HepG2 (cell line): ENCODE measurements around the gene DNAJA3. TPM values are rescaled to one million over a fixed set of nuclear protein-coding genes. Genes with fewer than 3 reads are reported as not detected.

Source experiments
- ATAC-seq: fragments of 200-7000 bp; cut with Tn5 transposase; 3 replicates; pipeline ENCODE4 v1.9.1; 2020; ENCODE audit warnings: mild to moderate bottlenecking, moderate library complexity
- BruUV-seq: library from RNA; stranded (reverse); fragments of 400-500 nt; replicated peaks from 2 replicates; lab custom pipeline; 2021; lab: Mats Ljungman, UMichigan
- CTCF ChIA-PET: fragments of 300-600 bp; formaldehyde crosslinking; extraction: SDS; loops from one replicate; lab custom pipeline; 2021; ENCODE audit warnings: low total read pairs, inconsistent platforms, low intra/inter-chr PET ratio; lab: Yijun Ruan, JAX
- POLR2A ChIA-PET: fragments of 350-600 bp; sonication (Branson Sonifier 250); formaldehyde crosslinking; loops from one replicate; lab custom pipeline; 2020; ENCODE audit warnings: antibody characterized with exemption, inconsistent platforms; lab: Yijun Ruan, JAX
- DNase-seq: peaks from one replicate; pipeline ENCODE4 v3.0.0-alpha.2; 2015; ENCODE audit warnings: low spot score
- FAIRE-seq: peaks from 3 replicates; lab custom pipeline; 2011; peaks lifted over from hg19 to GRCh38; lab: Jason Lieb, UNC
- H2AFZ ChIP-seq: one replicate; pipeline ENCODE4 v1.6.1; 2011; ENCODE audit warnings: low read length, inconsistent platforms
- H3K27ac ChIP-seq: fragments of 300-600 bp; 3 replicates; pipeline ENCODE4 v1.8.0; 2011; ENCODE audit warnings: mixed run types, mild to moderate bottlenecking, mixed read lengths, low read length, inconsistent platforms; ENCODE audit not compliant: insufficient read depth; ENCODE audit errors: extremely low read length
- H3K27me3 ChIP-seq, 2 experiments: fragments of 200-600 bp in 1 of 2; 2 replicates in 1 of 2; 3 replicates in 1 of 2; pipeline versions ENCODE4 v1.6.0 to v1.8.0; 2011; ENCODE audit warnings: low read length in 2 of 2, mild to moderate bottlenecking in 2 of 2, moderate library complexity in 2 of 2, inconsistent platforms in 1 of 2; ENCODE audit not compliant: insufficient read depth in 2 of 2, control insufficient read depth in 1 of 2
- H3K36me3 ChIP-seq, 2 experiments: fragments of 200-600 bp in 1 of 2; replicated peaks in 1 of 2; 2 replicates in 1 of 2; 3 replicates in 1 of 2; pipeline versions ENCODE4 v1.5.1 to v1.8.0; 2011; ENCODE audit warnings: low read length in 2 of 2, inconsistent platforms in 1 of 2; ENCODE audit not compliant: insufficient read depth in 2 of 2, control insufficient read depth in 1 of 2
- H3K4me1 ChIP-seq: 2 replicates; pipeline ENCODE4 v1.5.1; 2012; ENCODE audit warnings: low read length, inconsistent platforms; ENCODE audit not compliant: insufficient read depth
- H3K4me2 ChIP-seq: 2 replicates; pipeline ENCODE4 v1.6.0; 2011; ENCODE audit warnings: low read depth, low read length, inconsistent platforms
- H3K4me3 ChIP-seq, 3 experiments: fragments of 200-600 bp in 1 of 3; sonication (generic), shearing (Covaris generic) in 1 of 3; replicated peaks in 1 of 3; 2 replicates each; pipeline ENCODE4 v1.5.1; 2011 to 2016; ENCODE audit warnings: low read length in 3 of 3, inconsistent platforms in 2 of 3, low read depth in 2 of 3, mild to moderate bottlenecking in 2 of 3, control low read depth in 1 of 3, mixed read lengths in 1 of 3; ENCODE audit not compliant: insufficient read depth in 1 of 3
- H3K79me2 ChIP-seq: one replicate; pipeline ENCODE4 v1.6.1; 2011; ENCODE audit warnings: low read length, inconsistent platforms; ENCODE audit not compliant: insufficient read depth
- H3K9ac ChIP-seq: 2 replicates; pipeline ENCODE4 v1.6.0; 2011; ENCODE audit warnings: mild to moderate bottlenecking, low read depth, low read length, inconsistent platforms; ENCODE audit not compliant: insufficient read depth
- H3K9me3 ChIP-seq: 2 replicates; pipeline ENCODE4 v1.5.1; 2012; ENCODE audit warnings: mild to moderate bottlenecking, low read length
- H4K20me1 ChIP-seq: 2 replicates; pipeline ENCODE4 v1.6.0; 2011; ENCODE audit warnings: inconsistent platforms, mild to moderate bottlenecking, low read length, moderate library complexity; ENCODE audit not compliant: insufficient read depth
- HNF4A ChIP-seq: sonication (generic); formaldehyde crosslinking; IDR thresholded peaks from 2 replicates; pipeline ENCODE4 v1.4.0; 2020; ENCODE audit warnings: missing genetic modification reagents
- ISL2 ChIP-seq: sonication (generic); formaldehyde crosslinking; IDR thresholded peaks from 2 replicates; pipeline ENCODE4 v1.5.0; 2020; ENCODE audit warnings: missing genetic modification reagents
- JDP2 ChIP-seq: sonication (generic); formaldehyde crosslinking; IDR thresholded peaks from 2 replicates; pipeline ENCODE4 v1.8.1; 2022; ENCODE audit warnings: missing genetic modification reagents, borderline replicate concordance
- KAT8 ChIP-seq: IDR thresholded peaks from 2 replicates; pipeline ENCODE4 v1.6.1; 2016; ENCODE audit warnings: missing genetic modification reagents, missing compliant biosample characterization
- MAFG ChIP-seq: sonication (generic); formaldehyde crosslinking; IDR thresholded peaks from 2 replicates; pipeline ENCODE4 v1.5.1; 2020; ENCODE audit warnings: mild to moderate bottlenecking, missing genetic modification reagents
- ZNF230 ChIP-seq: sonication (generic); formaldehyde crosslinking; IDR thresholded peaks from 2 replicates; pipeline ENCODE4 v1.4.0; 2020; ENCODE audit warnings: mild to moderate bottlenecking, missing genetic modification reagents
- ZNF274 ChIP-seq: sonication (generic); formaldehyde crosslinking; IDR thresholded peaks from 2 replicates; pipeline ENCODE4 v1.5.1; 2020; ENCODE audit warnings: mild to moderate bottlenecking, missing genetic modification reagents
- ZNF562 ChIP-seq: sonication (generic); formaldehyde crosslinking; IDR thresholded peaks from 2 replicates; pipeline ENCODE4 v1.8.0; 2022; ENCODE audit warnings: missing genetic modification reagents, borderline replicate concordance
- WGBS: methylation state at CpG from one replicate; pipeline ENCODE4 v1.1.6; 2017; ENCODE audit warnings: low lambda C conversion rate; 5-methylcytosine and 5-hydroxymethylcytosine counted together
- in situ Hi-C: cut with HindIII; loops from 2 replicates; pipeline ENCODE4 v1.10.0; 2017; ENCODE audit warnings: low pct_unique_long_range_greater_than_20kb; ENCODE audit not compliant: extremely low pct_ligation_motif_present
- intact Hi-C: fragments of 100-400 bp; cut with micrococcal nuclease; formaldehyde crosslinking; loops from one replicate; pipeline ENCODE4 v1.10.0; 2022; ENCODE audit not compliant: unreplicated experiment
- polyA plus RNA-seq, 8 experiments: library from polyadenylated mRNA; depleted of rRNA in 3 of 8; stranded (reverse) in 7 of 8; unstranded in 1 of 8; fragments of >200 nt; fragmentation: Illumina TruSeq in 4 of 8; extraction: Trizol in 4 of 8; gene quantifications; 2 replicates each; pipeline versions ENCODE4 v1.2.1 to v1.2.3, GENCODE V29; 2011 to 2016; ENCODE audit warnings: low read depth in 4 of 8, missing spikeins in 1 of 8, mixed read lengths in 1 of 8; ENCODE audit not compliant: insufficient read depth in 1 of 8
- total RNA-seq, 5 experiments: library from RNA; depleted of rRNA; stranded (reverse); fragments of >200 nt; fragmentation: Illumina TruSeq; extraction: Trizol; gene quantifications; 2 replicates each; pipeline ENCODE4 v1.2.3, GENCODE V29; 2016; ENCODE audit warnings: low read depth in 1 of 5
- TF ChIP-seq, protein P1 (sequence below): sonication (generic); formaldehyde crosslinking; IDR thresholded peaks from 2 replicates; pipeline ENCODE4 v1.4.0; 2020; ENCODE audit warnings: missing genetic modification reagents, mild to moderate bottlenecking, borderline replicate concordance

DNAJA3 gene
- total and polyA plus RNA-seq, 2 of the 13 experiments (the other 11 are each of a cell fraction or from before 2014, with no cell fraction given) = 77.0 to 83.3 TPM

GRCh38 chr16:4388271-4389021 is 37.2 kb upstream of the DNAJA3 start:
- Histone ChIP-seq H4K20me1 (peaks cover 5% of the 10 kb centered on the region), H3K27me3 (no peaks in the 10 kb centered on the region), H2AFZ (no peak overlapping the region), H3K9me3 (no peaks in the 10 kb centered on the region), H3K36me3 (peaks cover 0 to 4% of the 10 kb centered on the region in 2 experiments; a peak in 2 of 5 replicates), H3K4me1 (peaks cover 20% of the 10 kb centered on the region), H3K27ac (no peak overlapping the region), H3K9ac (no peak overlapping the region), H3K4me3 (no peak overlapping the region)
- DNase-seq (no peak), FAIRE-seq (no peak), ATAC-seq (no peak)
- intact Hi-C loops (no loop called here), in situ Hi-C loops (loop anchor here (5.0 kb wide), 1 partner anchor 36 kb away; the partner anchor contains the start of gene PAM16)
- CTCF ChIA-PET = no interaction called here
- POLR2A ChIA-PET = interaction anchor here (1.5 kb wide), 1 partner anchor 17 kb away, joined by 4 read pairs; the partner anchor contains the start of gene VASN
- WGBS = 96% methylated on average over 3 of the region's 19 CpGs
- BruUV-seq = no TSS peak
- TF ChIP-seq ZNF562 (CRISPR knock-in tag) (no peak), ISL2 (CRISPR knock-in tag) (no peak), ZNF274 (no peak), JDP2 (CRISPR knock-in tag) (no peak), HNF4A (CRISPR knock-in tag) (no peak), KAT8 (CRISPR knock-in tag) (no peak), MAFG (CRISPR knock-in tag) (no peak), ZNF230 (CRISPR knock-in tag) (no peak)
- TF ChIP-seq, protein P1, sequence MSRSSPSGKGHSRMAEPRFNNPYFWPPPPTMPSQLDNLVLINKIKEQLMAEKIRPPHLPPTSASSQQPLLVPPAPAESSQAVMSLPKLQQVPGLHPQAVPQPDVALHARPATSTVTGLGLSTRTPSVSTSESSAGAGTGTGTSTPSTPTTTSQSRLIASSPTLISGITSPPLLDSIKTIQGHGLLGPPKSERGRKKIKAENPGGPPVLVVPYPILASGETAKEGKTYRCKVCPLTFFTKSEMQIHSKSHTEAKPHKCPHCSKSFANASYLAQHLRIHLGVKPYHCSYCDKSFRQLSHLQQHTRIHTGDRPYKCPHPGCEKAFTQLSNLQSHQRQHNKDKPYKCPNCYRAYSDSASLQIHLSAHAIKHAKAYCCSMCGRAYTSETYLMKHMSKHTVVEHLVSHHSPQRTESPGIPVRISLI (CRISPR knock-in tag) = no peak
- TF ChIP-seq, all 625 proteins: peak for 0
- no peak overlapping the region for H3K4me2 ChIP-seq
- no peaks in the 10 kb centered on the region for H3K79me2 ChIP-seq
